HG02798 (cell line): ENCODE measurements around the gene SENP1.

Experiments used
- ATAC-seq: cut with Tn5 transposase; IDR thresholded peaks from one replicate; pipeline ENCODE4 v1.9.1; 2021; ENCODE audit warnings: mild to moderate bottlenecking; ENCODE audit not compliant: unreplicated experiment, poor library complexity

Gene SENP1

GRCh38 chr12:48070033-48070432 is 35.8 kb downstream of the SENP1 start:
- ATAC-seq = no peak

- ATAC-seq = no peak
Measured at GRCh38 chr12:48069241-48069640, 36.6 kb downstream of the SENP1 start.

- ATAC-seq = no peak
Measured at GRCh38 chr12:48068457-48068856, 37.4 kb downstream of the SENP1 start.

GRCh38 chr12:48067250-48067938 is 38.5 kb downstream of the SENP1 start:
- ATAC-seq = no peak

GRCh38 chr12:48065041-48065440 is 40.8 kb downstream of the SENP1 start:
- no peak for ATAC-seq

- ATAC-seq = no peak
Measured at GRCh38 chr12:48063530-48063929, 42.3 kb downstream of the SENP1 start.

- ATAC-seq = no peak
Measured at GRCh38 chr12:48061938-48062719, 43.8 kb downstream of the SENP1 start.

GRCh38 chr12:48060474-48060873 is 45.4 kb downstream of the SENP1 start:
- no peak for ATAC-seq

- no peak for ATAC-seq
Measured at GRCh38 chr12:48058771-48059170, 47.1 kb downstream of the SENP1 start.

GRCh38 chr12:48054955-48055821 is 50.7 kb downstream of the SENP1 start:
- no peak for ATAC-seq

GRCh38 chr12:48053883-48054282 is 52.0 kb downstream of the SENP1 start:
- ATAC-seq = no peak

- ATAC-seq = no peak
Measured at GRCh38 chr12:48053122-48053521, 52.8 kb downstream of the SENP1 start.

- no peak for ATAC-seq
Measured at GRCh38 chr12:48051681-48052080, 54.2 kb downstream of the SENP1 start.

GRCh38 chr12:48050174-48050573 is 55.7 kb downstream of the SENP1 start:
- ATAC-seq = no peak

- ATAC-seq = no peak
Measured at GRCh38 chr12:48045965-48046518, 59.8 kb downstream of the SENP1 start.

GRCh38 chr12:48045061-48045846 is 60.6 kb downstream of the SENP1 start:
- no peak for ATAC-seq

- no peak for ATAC-seq
Measured at GRCh38 chr12:48044396-48044795, 61.5 kb downstream of the SENP1 start.

GRCh38 chr12:48043771-48044170 is 62.1 kb downstream of the SENP1 start:
- no peak for ATAC-seq

GRCh38 chr12:48041591-48042423 is 64.1 kb downstream of the SENP1 start:
- ATAC-seq = no peak
